Measurements from ENCODE around the gene C18orf32. TPM values are rescaled to one million over a fixed set of nuclear protein-coding genes. Genes with fewer than 3 reads are reported as not detected.

The C18orf32 gene
- total and polyA plus RNA-seq, 2 donors (not counting 1 experiment from before 2014, with no cell fraction given), result 20.8 to 36.3 TPM

DNA sequence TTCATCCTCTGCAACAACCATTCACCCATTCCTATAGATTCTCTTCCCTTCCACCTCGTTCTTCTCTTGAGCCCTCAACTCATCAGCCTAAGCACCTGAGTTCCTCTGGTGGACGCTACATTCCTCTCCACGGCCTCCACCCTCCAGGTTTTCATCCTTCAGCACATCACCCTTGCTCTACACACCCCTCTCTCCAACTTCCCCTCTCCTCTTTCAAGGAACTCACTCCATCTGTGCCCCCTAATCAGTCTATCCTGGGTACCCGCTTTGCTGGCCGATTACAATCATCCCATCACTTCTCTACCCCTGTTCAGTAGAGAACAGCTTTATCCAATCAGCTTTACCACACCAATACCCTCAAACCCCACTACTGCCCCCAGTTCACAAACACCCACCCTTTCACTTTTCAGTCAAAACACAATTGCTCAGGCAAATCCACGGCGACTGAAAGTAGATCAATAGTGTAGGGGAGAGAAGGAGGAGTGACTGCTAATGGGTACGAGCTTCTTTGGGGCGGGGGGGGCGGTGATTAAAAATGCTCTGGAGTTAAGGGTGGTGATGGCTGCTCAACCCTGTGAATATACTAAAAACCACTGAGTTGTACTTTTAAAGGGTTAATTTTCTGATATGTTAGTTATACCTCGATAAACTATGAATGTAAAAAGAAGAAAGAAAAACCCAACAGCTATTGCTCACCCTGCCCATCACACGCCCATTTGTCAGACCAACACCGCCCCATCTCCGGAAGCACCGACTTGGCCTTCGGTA, 27.4 kb downstream of the C18orf32 start:
- Histone ChIP-seq H3K4me2 (replicated peaks; ENCODE audit: low read depth, low read length, poor library complexity, severe bottlenecking) (peak overlapping the region; percentile 82), H3K27ac (ENCODE audit: low read length in 2 of 2) (peak overlapping the region in 1 of 2 donors; percentile 79), H3K36me3 (replicated peaks in 1 of 2; ENCODE audit: control extremely low read depth in 1 of 2, control insufficient read depth in 1 of 2, extremely low read depth in 1 of 2, insufficient read depth in 2 of 2, low read length in 1 of 2) (no peaks in the 10 kb centered on the region), H2AFZ (ENCODE audit: insufficient read depth, low read depth, low read length, poor library complexity, severe bottlenecking) (peak overlapping the region; percentile 90), H3K9ac (ENCODE audit: low read length) (peak overlapping the region; percentile 94), H3K27me3 (replicated peaks in 1 of 4; ENCODE audit: control extremely low read depth in 1 of 4, control insufficient read depth in 3 of 4, insufficient read depth in 4 of 4, low read length in 3 of 4) (no peaks in the 10 kb centered on the region), H4K20me1 (ENCODE audit: control insufficient read depth, insufficient read depth, low read length, poor library complexity, severe bottlenecking) (peaks cover 7% of the 10 kb centered on the region), H3K9me3 (ENCODE audit: control extremely low read depth in 1 of 3, control insufficient read depth in 2 of 3, insufficient read depth in 1 of 3, low read length in 2 of 3) (peaks cover 0 to 6% (median 0%) of the 10 kb centered on the region in 3 donors), H3K4me3 (ENCODE audit: control extremely low read depth in 1 of 5, extremely low read depth in 1 of 5, insufficient read depth in 1 of 5, low read depth in 2 of 5, low read length in 4 of 5) (peak overlapping the region; percentile 55 to 98 (median 94)), H3K4me1 (ENCODE audit: control insufficient read depth in 2 of 2, insufficient read depth in 2 of 2, low read length in 2 of 2) (peaks cover 15 to 19% of the 10 kb centered on the region in 2 donors), H3K79me2 (ENCODE audit: control insufficient read depth, insufficient read depth, low read length) (peaks cover 70% of the 10 kb centered on the region)
- TF ChIP-seq EZH2 (IDR thresholded peaks at IDR 0.05; ENCODE audit: borderline replicate concordance, insufficient read depth, low read depth, low read length, poor library complexity, severe bottlenecking), result no peak
- TF ChIP-seq, protein P1, sequence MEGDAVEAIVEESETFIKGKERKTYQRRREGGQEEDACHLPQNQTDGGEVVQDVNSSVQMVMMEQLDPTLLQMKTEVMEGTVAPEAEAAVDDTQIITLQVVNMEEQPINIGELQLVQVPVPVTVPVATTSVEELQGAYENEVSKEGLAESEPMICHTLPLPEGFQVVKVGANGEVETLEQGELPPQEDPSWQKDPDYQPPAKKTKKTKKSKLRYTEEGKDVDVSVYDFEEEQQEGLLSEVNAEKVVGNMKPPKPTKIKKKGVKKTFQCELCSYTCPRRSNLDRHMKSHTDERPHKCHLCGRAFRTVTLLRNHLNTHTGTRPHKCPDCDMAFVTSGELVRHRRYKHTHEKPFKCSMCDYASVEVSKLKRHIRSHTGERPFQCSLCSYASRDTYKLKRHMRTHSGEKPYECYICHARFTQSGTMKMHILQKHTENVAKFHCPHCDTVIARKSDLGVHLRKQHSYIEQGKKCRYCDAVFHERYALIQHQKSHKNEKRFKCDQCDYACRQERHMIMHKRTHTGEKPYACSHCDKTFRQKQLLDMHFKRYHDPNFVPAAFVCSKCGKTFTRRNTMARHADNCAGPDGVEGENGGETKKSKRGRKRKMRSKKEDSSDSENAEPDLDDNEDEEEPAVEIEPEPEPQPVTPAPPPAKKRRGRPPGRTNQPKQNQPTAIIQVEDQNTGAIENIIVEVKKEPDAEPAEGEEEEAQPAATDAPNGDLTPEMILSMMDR (IDR thresholded peaks at IDR 0.05), result no peak
- no peaks in the 10 kb centered on the region for H3K27me3 Mint-ChIP-seq
- H3K27ac Mint-ChIP-seq, result peak overlapping the region; percentile 90
- POLR2A ChIA-PET, result interaction anchor here (0.6 to 1.8 kb wide), 6 partner anchors 13 to 526 kb away, joined by 3 to 19 read pairs (median 4); partner anchors contain the start of gene C18orf32
- peaks cover 45% of the 10 kb centered on the region for H3K4me1 Mint-ChIP-seq
- H3K4me3 Mint-ChIP-seq, result peak overlapping the region; percentile 96
- ATAC-seq (ENCODE audit: low read depth) (no peak), DNase-seq (peak; percentile 19)
- H3K9me3 Mint-ChIP-seq (ENCODE audit: insufficient read depth), result no peaks in the 10 kb centered on the region
- intact Hi-C loops (cut with micrococcal nuclease), result loop anchor here (1.0 kb wide), 2 partner anchors 28 to 33 kb away; partner anchors contain the start of genes C18orf32 and RPL17
- CTCF ChIA-PET, result interaction anchor here (0.6 to 2.9 kb wide), 4 partner anchors 14 to 181 kb away, joined by 3 to 12 read pairs (median 4); partner anchors contain the start of gene C18orf32
- 15% methylated on average over 11 of the region's 16 CpGs for WGBS (ENCODE audit: insufficient coverage)

DNA sequence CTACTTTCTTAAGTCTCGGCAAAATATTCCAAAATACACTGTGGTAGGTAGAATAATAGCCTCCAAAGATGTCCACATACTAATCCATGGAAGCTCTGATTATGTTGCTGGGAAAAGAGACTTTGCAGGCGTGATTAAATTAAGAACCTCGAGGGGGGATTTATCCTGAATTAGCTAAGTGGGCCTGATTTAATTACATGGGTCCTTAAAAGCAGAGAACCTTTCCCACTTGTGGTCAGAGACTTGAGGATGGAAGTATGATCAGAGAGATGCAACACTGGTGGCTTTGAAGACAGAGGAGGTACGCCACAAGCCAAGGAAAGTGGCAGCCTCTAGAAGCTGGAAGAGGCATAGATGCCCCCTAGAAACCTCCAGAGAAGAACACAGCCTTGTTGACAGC, 29.4 kb downstream of the C18orf32 start:
- ATAC-seq (ENCODE audit: low read depth) (no peak), DNase-seq (no peak)
- CTCF ChIA-PET, result no interaction called here
- Mint-ChIP-seq H3K27me3 (no peaks in the 10 kb centered on the region), H3K27ac (no peak overlapping the region), H3K4me3 (no peak overlapping the region), H3K9me3 (ENCODE audit: insufficient read depth) (no peaks in the 10 kb centered on the region), H3K4me1 (peaks cover 56% of the 10 kb centered on the region)
- POLR2A ChIA-PET, result no interaction called here
- intact Hi-C loops (cut with micrococcal nuclease), result no loop called here
- Histone ChIP-seq H3K4me1 (ENCODE audit: control insufficient read depth in 2 of 2, insufficient read depth in 2 of 2, low read length in 2 of 2) (peaks cover 18 to 28% of the 10 kb centered on the region in 2 donors), H3K27me3 (replicated peaks in 1 of 4; ENCODE audit: control extremely low read depth in 1 of 4, control insufficient read depth in 3 of 4, insufficient read depth in 4 of 4, low read length in 3 of 4) (no peaks in the 10 kb centered on the region), H2AFZ (ENCODE audit: insufficient read depth, low read depth, low read length, poor library complexity, severe bottlenecking) (no peak overlapping the region), H3K79me2 (ENCODE audit: control insufficient read depth, insufficient read depth, low read length) (peaks cover 83% of the 10 kb centered on the region), H3K9ac (ENCODE audit: low read length) (no peak overlapping the region), H4K20me1 (ENCODE audit: control insufficient read depth, insufficient read depth, low read length, poor library complexity, severe bottlenecking) (peaks cover 13% of the 10 kb centered on the region), H3K27ac (ENCODE audit: low read length in 2 of 2) (no peak overlapping the region), H3K4me2 (replicated peaks; ENCODE audit: low read depth, low read length, poor library complexity, severe bottlenecking) (no peak overlapping the region), H3K9me3 (ENCODE audit: control extremely low read depth in 1 of 3, control insufficient read depth in 2 of 3, insufficient read depth in 1 of 3, low read length in 2 of 3) (peaks cover 0 to 14% (median 0%) of the 10 kb centered on the region in 3 donors), H3K36me3 (replicated peaks in 1 of 2; ENCODE audit: control extremely low read depth in 1 of 2, control insufficient read depth in 1 of 2, extremely low read depth in 1 of 2, insufficient read depth in 2 of 2, low read length in 1 of 2) (peaks cover 0 to 2% of the 10 kb centered on the region in 2 experiments), H3K4me3 (ENCODE audit: control extremely low read depth in 1 of 5, extremely low read depth in 1 of 5, insufficient read depth in 1 of 5, low read depth in 2 of 5, low read length in 4 of 5) (no peak overlapping the region)
- 100% methylated on average over 3 of the region's 4 CpGs for WGBS (ENCODE audit: insufficient coverage)
- TF ChIP-seq, protein P1 (IDR thresholded peaks at IDR 0.05), result no peak
- TF ChIP-seq EZH2 (IDR thresholded peaks at IDR 0.05; ENCODE audit: borderline replicate concordance, insufficient read depth, low read depth, low read length, poor library complexity, severe bottlenecking), result no peak

Data from B cell (primary cell).